ENCODE results near the gene LPP.

The LPP gene

DNA sequence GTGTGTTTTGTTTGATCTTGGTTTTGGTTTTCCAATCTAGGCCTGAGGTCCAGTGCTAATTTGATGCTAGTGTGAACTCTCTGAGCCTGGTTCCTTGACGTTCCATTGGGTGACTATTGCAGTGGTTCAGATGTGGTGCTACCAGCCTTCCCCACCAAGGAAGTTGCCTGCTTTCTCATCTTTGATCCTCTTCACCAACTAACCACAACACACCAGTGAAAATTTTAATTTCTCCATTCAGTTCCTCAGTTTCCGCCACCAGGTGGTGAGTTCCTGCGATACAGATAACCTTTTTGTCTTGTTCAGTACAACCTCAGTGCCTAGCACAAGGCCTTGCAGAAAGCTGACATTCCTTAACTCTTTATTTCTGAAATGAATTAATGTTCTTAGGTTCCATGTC lies 680.4 kb downstream of the LPP start:
- no peak for DNase-seq (ENCODE audit: low read depth)

DNA sequence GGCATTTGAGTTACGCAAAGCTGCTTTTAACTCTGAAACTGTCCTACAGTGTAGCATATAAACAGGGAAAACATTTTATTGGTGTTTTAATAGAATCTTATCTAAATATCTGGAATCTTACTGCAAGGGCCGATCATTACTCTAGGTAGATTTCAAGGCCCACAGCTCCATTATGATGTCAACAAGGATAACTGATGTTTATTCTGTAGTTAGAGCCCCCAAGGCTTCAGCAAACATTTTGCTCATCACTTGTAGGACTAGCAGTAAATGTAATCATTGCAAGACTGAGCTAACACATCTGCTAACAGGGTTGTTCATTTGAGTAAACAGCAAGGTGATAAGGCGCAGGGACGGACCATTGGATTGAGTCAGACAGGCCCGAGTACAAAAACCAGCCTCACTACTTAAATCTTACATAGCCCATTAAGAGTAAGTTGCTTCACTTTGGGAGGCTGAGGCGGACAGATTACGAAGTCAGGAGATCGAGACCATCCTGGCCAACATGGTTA lies 685.3 kb downstream of the LPP start:
- no peak for DNase-seq (ENCODE audit: low read depth)

DNA sequence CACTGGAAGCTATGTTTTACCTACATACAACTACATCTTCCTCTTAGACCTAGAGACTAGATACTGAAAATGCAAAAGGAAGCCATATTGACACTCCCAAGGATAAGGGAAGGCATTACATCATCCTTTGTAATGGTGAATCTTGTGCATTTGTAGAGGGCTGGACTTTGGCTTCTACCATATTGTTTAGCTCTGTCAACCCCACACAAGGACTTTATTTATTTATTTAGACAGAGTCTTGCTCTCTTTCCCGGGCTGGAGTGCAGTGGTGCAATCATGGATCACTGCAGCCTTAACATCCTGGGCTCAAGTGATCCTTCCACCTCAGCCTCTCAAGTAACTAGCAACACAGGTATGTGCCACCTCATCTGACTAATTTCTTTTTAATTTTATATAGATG lies 686.3 kb downstream of the LPP start:
- DNase-seq (ENCODE audit: low read depth), result no peak

DNA sequence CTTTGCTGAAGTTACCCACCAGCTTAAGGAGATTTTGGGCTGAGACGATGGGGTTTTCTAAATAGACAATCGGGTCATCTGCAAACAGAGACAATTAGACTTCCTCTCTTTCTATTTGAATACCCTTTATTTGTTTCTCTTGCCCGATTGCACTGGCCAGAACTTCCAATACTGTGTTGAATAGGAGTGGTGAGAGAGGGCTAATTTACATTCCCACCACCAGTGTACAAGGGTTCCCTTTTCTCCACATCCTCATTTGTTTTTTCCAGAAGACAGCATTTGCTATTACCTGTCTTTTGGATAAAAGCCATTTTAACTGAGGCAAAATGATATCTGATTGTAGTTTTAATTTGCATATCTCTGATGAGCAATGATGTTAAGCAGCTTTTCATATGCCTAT lies 687.9 kb downstream of the LPP start:
- DNase-seq (ENCODE audit: low read depth), result no peak

DNA sequence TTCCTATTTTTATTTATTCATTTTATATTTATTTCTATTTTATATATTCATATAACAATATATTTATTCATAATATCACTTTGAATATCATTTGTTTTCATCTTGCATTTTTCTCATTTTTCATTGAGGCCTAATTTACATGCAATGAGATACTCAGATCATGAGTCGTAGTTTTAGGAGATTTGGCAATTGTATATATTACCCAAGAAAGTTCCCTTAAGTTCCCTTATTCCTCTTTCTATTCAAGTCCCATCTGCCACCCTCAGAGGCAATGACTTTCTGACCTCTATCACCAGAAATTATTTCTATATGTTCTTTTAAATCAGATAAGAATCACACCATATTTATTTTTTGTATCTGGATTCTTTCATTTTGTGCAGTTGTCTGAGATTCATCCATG lies 688.7 kb downstream of the LPP start:
- DNase-seq (ENCODE audit: low read depth), result no peak

DNA sequence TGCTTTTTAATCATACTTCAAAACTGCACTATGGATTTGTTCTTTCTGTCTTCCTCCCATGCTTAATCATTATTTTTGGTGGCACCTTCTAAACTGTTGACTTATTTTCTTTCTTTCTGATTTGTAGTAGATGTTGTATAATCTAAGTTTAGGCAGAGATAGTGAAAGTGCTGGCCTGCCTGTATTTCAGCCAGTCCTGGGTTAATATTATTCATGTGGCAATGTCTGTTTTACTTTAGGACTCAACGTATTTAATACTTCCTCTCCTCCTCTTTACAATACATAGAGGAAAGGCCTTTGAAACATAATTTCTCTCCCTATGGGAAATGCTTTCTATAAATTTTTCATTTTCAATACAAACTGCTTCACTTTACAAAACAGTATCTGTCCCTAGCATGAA lies 690.1 kb downstream of the LPP start:
- no peak for DNase-seq (ENCODE audit: low read depth)

DNA sequence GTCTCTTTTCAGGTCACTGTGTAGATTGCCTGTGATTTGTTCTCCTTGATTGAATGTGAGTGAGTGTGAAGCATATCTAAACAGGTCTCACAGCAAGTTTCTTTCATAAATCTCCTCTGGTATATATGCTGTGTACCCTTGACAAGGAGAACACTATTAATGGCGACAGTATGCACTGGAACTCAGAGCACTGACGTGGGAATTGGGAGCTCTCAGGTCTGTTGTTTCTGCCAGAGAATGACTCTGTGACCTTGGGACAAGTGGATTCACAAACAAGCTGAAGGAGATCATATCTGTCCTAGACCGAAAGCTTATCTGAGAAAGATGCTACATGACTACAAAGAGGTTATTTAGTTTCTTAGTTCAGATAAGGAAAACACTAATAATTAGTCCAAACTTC lies 691.6 kb downstream of the LPP start:
- no peak for DNase-seq (ENCODE audit: low read depth)

DNA sequence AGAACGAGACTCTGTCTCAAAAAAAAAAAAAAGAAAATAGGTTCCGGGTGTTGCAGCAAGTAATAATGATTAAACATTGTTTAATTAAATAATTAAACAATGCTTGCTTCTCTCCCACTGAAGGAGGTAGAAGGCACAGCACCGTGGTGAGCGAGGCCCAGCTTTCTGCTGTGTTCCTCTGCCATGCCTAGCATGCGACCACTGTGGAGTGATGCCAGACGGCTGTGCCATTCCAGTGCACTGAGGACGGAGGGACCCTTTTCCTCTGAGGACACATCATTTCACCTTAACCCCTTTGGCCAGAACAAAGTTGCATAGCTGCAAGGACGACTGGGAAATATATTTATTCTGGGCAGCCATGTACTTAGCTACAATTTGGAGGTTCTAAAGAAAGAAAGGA lies 695.0 kb downstream of the LPP start:
- no peak for DNase-seq (ENCODE audit: low read depth)

DNA sequence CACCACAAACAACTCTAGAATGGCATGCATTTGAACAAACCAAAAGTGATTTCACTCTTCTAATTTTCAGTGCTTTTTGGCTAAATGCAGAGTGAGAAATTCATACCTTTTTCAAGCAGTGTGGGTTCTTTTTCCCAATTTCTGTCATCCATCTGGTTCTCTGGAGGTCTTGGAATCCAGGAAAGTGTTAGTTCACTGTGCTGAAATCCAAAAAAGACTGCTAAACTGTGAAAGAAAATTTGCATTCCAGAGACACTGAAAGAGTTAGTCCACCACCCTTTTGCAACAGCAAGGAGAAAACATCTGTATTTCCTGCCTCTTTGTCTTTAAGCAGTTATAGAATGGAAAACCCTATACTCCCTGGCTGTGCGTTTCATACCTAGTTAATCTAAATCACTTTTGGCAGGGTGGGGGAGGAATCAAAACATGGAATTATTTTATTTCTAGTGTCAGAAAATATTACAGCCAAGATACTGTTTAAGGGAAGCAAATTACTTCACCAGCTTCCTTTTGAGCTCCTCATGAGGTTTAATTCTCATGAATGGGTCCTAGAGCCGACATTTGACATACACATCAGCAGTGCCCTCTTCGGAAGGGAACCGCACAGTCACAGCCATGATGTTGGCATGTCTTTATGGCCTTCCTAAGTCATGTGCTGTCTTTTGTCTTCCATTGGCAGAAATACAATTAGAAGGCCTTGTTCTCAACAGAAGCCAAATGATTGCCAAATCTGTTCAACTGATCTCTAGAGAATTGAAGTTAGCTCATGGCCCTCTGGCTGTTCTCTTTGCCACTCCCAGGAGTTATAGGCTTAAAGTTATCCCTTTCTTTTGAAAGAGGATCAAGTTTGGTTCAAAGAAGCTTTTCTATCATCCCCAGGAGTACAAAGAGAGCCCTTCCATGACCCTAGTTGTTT lies 700.2 kb downstream of the LPP start:
- DNase-seq (ENCODE audit: low read depth), result no peak

DNA sequence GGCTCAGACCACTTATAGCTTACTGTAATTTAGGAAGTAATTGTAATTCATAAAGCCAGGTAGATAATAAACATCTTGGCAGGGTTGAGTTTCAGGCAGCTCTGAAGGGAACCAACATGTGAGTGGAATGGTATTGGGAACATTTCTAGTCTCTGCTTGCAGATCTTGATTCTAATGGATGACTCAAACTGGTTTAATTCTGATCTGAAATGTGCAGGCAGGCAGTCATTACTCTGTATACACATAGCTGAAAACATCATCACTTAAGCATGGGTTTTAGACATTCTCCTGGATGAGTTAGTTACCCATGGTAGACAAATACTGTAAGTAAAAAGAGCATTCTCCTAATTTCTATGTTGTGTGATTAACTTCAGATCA lies 700.8 kb downstream of the LPP start:
- DNase-seq (ENCODE audit: low read depth), result no peak

DNA sequence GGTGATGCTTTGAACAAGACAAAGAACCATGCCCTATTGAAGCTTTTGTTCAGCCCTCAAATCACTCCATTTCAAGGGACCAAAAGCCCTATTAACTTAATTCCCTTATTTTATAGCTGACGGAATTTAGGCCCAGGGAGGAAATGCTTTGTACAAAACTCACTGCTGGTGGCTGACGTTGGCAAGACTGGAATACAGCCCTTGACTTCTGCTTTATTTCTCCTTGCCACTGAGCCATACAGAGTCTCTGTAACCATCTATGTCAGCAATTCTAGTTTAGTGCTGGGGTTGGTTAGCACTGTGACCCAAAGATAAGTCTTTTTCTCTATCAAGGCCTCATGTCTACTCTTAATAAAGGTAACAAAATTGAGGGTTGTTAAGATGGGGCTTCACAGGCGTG lies 701.7 kb downstream of the LPP start:
- no peak for DNase-seq (ENCODE audit: low read depth)

DNA sequence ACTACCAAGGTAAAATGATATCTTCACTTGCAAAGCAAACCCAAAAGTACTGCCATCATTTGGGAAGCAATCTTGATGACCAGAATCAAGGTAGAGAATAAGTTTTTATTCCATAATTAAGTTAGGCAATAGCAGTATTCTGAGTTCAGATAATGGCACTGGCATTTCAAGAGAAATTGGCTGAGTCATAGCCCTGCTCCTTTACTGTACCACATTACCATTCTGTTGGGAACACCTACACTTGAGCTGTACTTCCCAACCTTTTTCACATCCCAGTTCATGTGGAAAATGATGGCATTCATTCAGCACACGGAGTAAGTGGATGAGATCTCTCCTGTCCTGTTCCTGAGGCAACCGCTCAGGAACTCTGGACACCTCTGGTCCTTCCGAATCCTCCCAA lies 706.2 kb downstream of the LPP start:
- no peak for DNase-seq (ENCODE audit: low read depth)

DNA sequence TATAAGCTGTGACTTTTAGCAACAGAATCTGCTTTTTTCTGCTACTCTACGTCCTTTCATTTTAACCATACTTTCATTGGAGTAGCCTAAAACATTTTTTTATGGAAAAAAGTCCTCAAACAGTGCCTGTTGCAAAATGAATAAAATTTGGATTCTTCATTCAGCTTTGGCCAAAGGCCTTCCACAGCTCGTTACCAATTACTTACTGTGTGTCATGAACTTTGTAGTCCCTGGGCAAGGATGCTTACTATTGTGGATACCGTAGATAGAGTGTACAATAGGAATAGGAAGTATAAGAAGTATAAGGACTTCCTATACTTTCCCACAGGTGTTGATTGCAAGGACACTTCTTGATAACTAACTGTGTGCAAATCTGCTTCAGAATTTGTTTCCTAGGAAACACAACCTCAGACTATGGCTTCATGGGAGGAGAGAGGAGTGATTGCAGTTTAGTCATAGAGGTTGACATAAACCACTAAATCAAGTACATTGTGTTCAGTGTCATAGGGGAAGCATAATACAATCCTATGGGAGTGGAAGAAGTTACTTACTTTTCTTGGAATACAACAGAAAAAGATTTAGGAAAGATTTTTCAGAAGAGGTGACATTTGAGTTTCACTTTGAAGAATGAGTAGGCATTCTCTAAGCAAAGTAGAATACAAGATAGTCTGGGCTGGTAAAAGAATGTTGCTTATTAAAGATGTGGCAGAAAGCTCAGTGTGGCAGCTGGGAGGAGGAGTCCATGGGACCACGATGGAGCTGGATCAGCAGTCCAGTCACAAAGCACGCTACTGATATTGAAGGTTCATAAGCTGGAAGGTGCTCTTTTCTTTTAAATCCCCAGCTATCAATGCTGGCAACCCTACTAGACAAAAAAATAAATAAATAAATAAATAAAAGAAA lies 708.1 kb downstream of the LPP start:
- DNase-seq (ENCODE audit: low read depth), result no peak

DNA sequence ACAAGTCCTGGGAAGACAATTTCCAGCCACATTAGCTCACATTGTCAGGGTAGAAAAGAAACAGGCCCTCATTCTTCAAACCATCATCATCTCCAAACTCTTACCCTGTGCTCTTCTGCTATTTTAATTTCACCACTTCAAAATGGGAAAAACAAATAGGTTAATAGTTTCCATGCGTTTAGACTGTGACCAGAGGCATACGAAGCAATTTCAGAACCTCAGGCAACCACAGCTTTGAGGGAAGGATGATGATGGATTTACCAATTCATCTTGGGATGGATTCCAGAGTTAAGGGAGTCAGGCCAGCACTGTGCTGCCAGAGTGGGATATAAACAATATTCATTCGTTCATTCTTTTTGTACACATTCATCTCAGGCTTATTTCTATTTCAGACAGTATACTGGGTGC lies 710.0 kb downstream of the LPP start:
- DNase-seq (ENCODE audit: low read depth), result no peak

DNA sequence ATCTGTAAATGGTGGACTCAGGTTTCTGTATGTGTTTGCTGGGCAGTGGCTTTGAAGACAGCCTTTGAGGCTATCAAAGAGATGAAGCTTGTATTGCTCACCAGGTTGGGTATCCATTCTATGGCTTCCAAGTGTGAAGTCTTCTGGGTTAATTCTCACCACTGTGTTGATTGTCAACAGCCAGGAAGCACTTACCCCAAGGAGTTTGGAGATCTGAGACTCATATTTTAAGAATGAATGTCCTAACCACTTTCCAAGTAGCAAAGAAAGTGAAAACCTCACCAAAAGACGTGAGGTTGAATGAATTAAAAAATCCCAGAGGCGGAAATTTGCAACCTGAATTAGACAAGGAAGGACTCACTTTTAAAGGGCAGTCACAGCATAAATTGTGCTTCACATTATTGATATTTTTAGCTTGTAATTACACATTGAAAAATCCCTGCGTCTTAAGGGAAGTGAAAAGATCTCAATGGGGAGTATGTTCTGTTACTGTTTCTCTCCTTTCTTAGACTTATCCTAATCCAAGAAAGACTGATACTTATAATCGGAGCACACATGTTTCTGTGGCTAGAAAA lies 713.8 kb downstream of the LPP start:
- DNase-seq (ENCODE audit: low read depth), result no peak

DNA sequence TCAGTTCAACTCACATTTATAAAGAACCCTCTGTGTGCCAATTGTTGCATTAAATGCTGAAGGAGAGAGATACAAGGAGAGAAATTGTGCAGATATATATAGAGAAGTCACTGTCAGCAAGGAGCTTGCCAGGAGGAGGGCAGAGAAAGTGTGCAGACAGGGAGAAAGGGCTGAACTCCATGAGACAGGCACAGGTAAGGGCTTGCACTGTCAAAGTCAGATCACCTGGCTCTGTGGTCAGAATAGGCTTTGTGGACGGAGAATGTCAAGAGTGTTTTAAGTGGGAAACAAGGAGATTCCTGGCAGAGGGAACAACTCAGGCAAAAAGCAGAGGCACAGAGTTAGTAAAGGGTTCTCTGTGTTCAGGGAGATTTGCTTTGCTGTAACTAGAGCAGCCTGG lies 714.8 kb downstream of the LPP start:
- DNase-seq (ENCODE audit: low read depth), result no peak

DNA sequence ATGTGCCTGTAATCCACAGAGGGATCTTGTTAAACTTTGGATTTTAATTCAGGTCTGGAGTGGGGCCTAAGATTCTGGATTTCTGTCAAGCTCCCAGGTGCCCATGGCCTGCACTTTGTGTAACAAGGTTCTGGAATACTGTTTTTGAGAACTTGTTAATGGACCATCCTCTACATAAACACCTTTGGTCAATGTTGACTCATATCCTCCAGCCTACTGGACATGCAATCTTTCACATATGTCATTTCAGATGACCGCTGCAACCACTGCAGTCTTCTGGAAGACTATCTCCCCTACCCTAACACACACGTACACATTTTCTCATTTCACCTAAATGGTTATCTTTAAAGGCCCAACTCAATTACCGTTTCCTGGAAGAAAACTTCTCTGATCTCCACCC lies 715.7 kb downstream of the LPP start:
- no peak for DNase-seq (ENCODE audit: low read depth)

DNA sequence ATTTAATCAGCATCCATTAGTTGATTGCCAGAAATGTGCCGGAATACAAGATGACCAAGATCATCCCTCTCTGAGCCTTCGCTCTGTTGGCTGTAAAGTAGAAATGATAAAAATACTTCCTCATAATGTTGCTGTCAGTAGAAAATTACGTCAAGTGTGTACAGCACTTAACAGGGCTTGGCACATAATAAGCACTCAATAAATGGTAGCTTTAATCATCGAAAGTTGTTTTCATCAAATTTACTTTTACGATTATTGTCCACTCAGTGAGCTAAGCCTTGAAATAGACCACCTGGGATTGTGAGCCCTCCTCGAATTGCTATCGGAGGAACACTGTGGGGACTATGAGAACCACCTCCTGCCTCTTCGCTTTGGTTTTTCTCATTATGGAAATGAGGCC lies 716.5 kb downstream of the LPP start:
- DNase-seq (ENCODE audit: low read depth), result no peak

DNA sequence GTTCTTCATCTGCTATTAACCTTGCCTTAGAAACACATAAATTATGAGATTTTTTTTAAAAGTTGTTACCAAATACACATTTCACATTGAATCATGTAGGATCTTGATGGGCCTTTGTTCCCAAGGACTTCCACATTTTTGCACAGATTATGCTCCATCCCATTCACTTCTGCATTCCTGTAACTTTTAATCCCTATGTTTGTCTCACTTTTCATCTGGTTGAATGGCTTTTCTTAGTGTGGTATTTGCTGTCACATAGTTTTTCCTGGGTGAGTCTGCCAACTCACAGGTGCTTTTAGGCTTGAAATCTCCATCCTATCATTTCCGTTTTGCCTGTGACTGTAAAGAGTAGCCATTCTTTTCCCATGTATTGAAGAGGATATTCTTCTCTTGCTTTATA lies 720.6 kb downstream of the LPP start:
- DNase-seq (ENCODE audit: low read depth), result no peak

DNA sequence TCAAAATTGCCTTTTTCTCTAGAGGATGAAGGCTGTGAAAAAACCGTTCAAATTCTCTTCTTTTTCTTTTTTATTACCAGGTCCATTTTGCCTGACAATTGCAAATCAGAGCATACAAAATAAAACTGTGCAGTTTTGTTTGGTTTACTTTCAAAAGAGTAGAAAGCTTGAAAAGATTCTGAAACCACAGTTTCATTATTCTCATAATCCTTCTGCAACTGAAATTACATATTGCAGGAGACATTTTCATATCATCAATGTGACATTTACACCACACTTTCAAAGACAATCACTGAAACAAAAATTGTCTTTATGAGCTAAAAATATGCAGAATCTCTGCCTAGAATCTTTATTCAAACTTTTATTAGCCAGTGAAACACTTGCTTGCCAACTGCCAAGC lies 721.5 kb downstream of the LPP start:
- DNase-seq (ENCODE audit: low read depth), result no peak

DNA sequence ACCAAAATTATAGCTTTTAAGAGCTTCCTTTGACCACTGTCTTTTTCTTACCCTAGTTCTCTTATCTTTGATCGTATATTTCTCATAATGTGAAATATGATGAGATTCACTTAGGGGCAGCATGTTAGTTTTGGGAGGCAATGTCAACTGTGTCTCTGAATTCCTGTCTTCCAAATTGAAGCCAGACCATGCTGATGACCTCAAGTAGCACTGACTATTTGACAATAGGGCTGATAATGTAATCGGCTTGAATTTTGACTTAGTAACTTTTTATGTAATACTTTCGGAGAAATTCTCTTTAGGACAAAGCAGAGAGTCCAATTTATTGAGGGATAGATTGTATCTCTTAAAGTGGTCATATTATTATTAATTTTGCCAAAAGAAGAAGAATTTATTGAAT lies 722.4 kb downstream of the LPP start:
- no peak for DNase-seq (ENCODE audit: low read depth)

DNA sequence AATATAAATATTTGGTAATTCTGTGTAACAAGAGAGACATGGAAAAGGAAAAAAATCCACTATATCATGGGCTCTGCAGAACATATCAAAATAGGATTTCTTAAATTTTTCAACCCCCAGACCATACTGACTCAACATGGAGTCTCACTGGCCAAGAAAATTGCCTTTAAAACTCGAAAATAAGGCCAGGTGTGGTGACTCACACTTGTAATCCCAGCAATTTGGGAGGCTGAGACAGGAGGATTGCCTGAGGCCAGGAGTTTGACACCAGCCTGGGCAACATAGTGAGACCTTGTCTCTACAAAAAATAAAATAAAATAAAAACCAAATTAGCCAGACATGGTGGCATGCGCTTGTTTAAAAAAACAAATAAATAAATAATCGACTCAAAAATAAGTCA lies 723.4 kb downstream of the LPP start:
- no peak for DNase-seq (ENCODE audit: low read depth)

DNA sequence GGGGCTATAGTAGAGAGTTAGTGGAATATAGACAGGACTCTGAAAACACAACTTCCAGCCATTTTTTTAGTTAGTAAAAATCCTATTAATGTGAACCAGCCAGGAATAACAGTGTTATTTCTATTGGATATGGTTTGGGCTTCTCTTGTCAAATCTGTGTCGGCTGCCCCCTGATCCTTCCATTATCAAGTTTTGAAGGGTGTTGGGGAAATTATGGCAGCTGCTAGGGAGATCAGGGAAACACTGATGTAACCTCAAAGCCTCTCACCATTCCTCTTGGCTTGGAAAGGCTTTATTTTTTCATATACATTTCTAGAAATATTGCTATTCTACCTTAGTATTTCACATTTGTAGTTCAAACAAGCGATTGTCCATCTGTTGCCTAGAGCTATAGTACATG lies 724.1 kb downstream of the LPP start:
- no peak for DNase-seq (ENCODE audit: low read depth)

Measured in stimulated activated CD8-positive, alpha-beta memory T cell treated with anti-CD3 and anti-CD28 coated beads, Interleukin-15, amount 100 ng/mL, for 24 hours (primary cell).